HCT116 (cell line): ENCODE results near the gene LAD1.

ENCODE experiments used
- CTCF ChIP-seq, 3 experiments: fragments of 200-600 bp in 1 of 3; sonication (generic) in 1 of 3; IDR thresholded peaks in 2 of 3; conservative IDR thresholded peaks in 1 of 3; 2 replicates each; pipeline ENCODE4 v1.5.1; 2012 to 2017; ENCODE audit warnings: low read depth in 2 of 3, low read length in 2 of 3, antibody characterized with exemption in 1 of 3, borderline replicate concordance in 1 of 3, control low read depth in 1 of 3, mild to moderate bottlenecking in 1 of 3, mixed read lengths in 1 of 3, mixed run types in 1 of 3, moderate library complexity in 1 of 3; ENCODE audit not compliant: insufficient read depth in 1 of 3
- EGR1 ChIP-seq: IDR thresholded peaks from 2 replicates; pipeline ENCODE4 v1.6.1; 2012; ENCODE audit warnings: low read depth
- TCF7L2 ChIP-seq: IDR thresholded peaks from 2 replicates; pipeline ENCODE4 v1.7.0; 2011; ENCODE audit warnings: borderline replicate concordance, inconsistent platforms; ENCODE audit not compliant: insufficient read depth, insufficient read length; ENCODE audit errors: extremely low read depth
- ZBTB33 ChIP-seq: IDR thresholded peaks from 2 replicates; pipeline ENCODE4 v1.6.1; 2011; ENCODE audit warnings: mild to moderate bottlenecking, low read length, moderate library complexity; ENCODE audit not compliant: insufficient replicate concordance; ENCODE audit errors: extremely low read depth

- TF ChIP-seq CTCF (IDR thresholded peaks at IDR 0.05 in 2 of 3, conservative IDR thresholded peaks at IDR 0.05 in 1 of 3; ENCODE audit: borderline replicate concordance in 1 of 3, insufficient read depth in 1 of 3, low read depth in 2 of 3, low read length in 2 of 3) (no peak), ZBTB33 (no peak), EGR1 (no peak), TCF7L2 (no peak)
Measured at GRCh38 chr1:201349092-201349491, 50.0 kb downstream of the LAD1 start.
